Measurements from ENCODE around the gene MRTFA.

The MRTFA gene

DNA sequence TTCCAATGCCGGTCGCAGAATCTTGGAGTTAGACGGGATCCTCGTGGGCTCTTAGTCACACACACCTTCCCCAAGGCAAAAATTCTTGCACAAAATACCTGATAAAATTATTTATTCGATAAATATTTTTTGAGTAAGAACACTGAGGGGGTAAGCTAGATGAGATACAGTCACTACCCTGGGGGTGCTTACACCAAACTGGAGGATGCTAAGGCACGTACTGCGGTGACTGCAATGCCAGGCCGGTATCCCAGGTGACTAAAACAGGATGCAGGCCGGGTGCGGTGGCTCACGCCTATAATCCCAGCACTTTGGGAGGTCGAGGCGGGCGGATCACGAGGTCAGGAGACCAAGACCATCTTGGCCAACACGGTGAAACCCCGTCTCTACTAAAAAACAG is 1.7 kb upstream of the MRTFA start:
- ChIA-PET CTCF (interaction anchor here (1.7 to 2.8 kb wide), 3 partner anchors 8 to 13 kb away, joined by 3 to 29 read pairs (median 6); no protein-coding TSS in a partner anchor), POLR2A (no interaction called here)
- no peak for TF ChIP-seq CTCF (IDR thresholded peaks at IDR 0.05; ENCODE audit: control extremely low read depth, extremely low read depth, low read depth, missing control alignments)
- DNase-seq (ENCODE audit: extremely low spot score) = no peak

GRCh38 chr22:40637183-40638150 is 948 bp upstream of the MRTFA start:
- TF ChIP-seq CTCF (IDR thresholded peaks at IDR 0.05; ENCODE audit: control extremely low read depth, extremely low read depth, low read depth, missing control alignments) = no peak
- CTCF ChIA-PET = interaction anchor here (0.9 to 4.7 kb wide), 9 partner anchors 9 to 201 kb away, joined by 3 to 29 read pairs (median 5); no protein-coding TSS in a partner anchor
- no peak for DNase-seq (ENCODE audit: extremely low spot score)
- POLR2A ChIA-PET = interaction anchor here (0.7 to 1.3 kb wide), 4 partner anchors 9 to 55 kb away, joined by 3 to 5 read pairs (median 4); no protein-coding TSS in a partner anchor

GRCh38 chr22:40635940-40636379 is 559 bp downstream of the MRTFA start:
- CTCF ChIA-PET = interaction anchor here (1.2 to 4.7 kb wide), 3 partner anchors 102 to 199 kb away, joined by 4 to 29 read pairs (median 6); no protein-coding TSS in a partner anchor
- TF ChIP-seq CTCF (IDR thresholded peaks at IDR 0.05; ENCODE audit: control extremely low read depth, extremely low read depth, low read depth, missing control alignments) = no peak
- no peak for DNase-seq (ENCODE audit: extremely low spot score)
- POLR2A ChIA-PET = no interaction called here

- DNase-seq (ENCODE audit: extremely low spot score) = no peak
- ChIA-PET POLR2A (no interaction called here), CTCF (interaction anchor here (1.9 to 4.7 kb wide), 3 partner anchors 13 to 199 kb away, joined by 6 to 29 read pairs (median 11); no protein-coding TSS in a partner anchor)
- TF ChIP-seq CTCF (IDR thresholded peaks at IDR 0.05; ENCODE audit: control extremely low read depth, extremely low read depth, low read depth, missing control alignments) = no peak
Measured at GRCh38 chr22:40635043-40635939, 1.2 kb downstream of the MRTFA start.

DNA sequence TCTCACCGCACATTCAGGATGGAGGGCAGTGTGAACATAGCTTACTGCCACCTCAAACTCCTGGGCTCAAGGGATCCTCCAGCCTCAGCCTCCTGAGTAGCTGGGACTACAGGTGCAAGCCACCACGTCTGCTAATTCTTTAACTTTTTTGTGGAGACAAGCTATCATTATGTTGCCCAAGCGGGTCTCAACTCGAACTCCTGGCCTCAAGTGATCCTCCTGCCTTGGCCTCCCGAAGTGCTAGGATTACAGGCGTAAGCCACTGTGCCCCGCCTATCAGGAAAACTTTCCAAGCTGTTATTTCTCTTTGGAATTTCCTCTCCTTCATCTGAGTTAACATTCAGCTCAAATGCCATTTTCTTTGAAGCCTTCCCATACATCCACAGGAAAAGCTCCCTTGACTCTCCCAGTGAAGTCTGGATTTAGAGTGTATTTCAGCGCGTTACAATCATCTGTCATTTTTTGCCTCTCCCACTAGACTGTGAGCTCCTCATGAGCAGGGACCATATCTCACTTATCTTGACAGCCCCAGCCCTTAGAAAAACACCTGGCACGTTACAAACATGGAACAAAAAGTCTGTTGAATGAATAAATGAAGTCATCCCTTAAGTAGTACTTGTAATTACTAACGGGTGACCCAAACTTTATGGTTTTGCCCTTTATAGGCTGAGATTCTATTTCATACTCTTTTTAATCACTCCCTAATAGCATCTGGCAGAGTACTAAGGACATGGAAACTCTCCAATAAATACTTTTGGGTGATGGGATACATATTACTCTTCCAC is 2.2 kb downstream of the MRTFA start:
- CTCF ChIA-PET = interaction anchor here (1.0 to 4.7 kb wide), 7 partner anchors 9 to 198 kb away, joined by 3 to 29 read pairs (median 9); no protein-coding TSS in a partner anchor
- TF ChIP-seq CTCF (IDR thresholded peaks at IDR 0.05; ENCODE audit: control extremely low read depth, extremely low read depth, low read depth, missing control alignments) = no peak
- POLR2A ChIA-PET = no interaction called here
- DNase-seq (ENCODE audit: extremely low spot score) = no peak

Data from GM10248 (cell line).